CD4-positive, alpha-beta T cell treated with Interleukin-15 for 4 hours (primary cell): ENCODE data around the gene TMEM61.
"Not testable (repeated sequence)": the region's sequence is repeated elsewhere in the genome, so short reads cannot be mapped to it uniquely, and the experiment has no call there.

Experiments
- DNase-seq: peaks from one replicate; pipeline ENCODE4 v3.0.0-alpha.2; 2020; ENCODE audit warnings: low spot score

TMEM61 gene

DNA sequence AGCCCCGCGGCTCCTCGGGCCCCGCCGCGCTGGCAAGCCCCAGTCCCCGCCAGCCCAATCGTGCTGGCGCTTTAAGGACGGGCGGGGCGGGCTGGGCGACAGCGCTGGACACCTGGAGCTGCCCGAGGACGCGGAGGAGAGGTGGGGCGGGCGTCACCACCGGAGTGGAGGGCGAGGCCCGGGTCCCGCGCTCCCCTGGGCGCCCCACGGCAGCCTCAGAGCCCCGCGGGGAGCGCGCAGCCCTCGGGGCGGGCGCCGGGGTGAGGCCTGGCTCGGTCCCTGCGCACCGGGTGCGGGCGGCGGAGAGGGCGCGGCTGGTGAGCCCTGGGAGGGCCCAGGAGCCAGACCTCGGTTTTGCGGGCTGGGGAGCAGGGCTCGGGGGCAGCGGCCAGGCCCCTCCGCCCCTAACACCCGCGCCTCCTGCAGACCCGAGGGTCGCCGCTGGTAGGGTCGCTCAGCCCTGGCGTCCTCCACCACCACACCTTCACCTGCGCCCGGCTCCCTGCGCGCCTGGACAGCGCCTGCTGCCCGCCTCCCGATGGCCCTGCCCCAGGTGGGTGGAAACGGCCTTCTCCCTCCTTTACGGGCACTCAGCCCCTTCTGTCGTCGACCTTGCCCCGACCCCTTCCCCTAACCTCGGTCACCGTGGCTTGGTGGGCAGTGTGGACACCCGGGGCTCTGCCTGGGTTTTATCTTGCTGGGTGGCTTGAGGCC, at the start of gene TMEM61:
Gene TMEM61 (plus strand): TSS at position 101 of the 714 bp plus-strand sequence. CDS start 438 bp downstream, at position 539.
- no peak for DNase-seq

DNA sequence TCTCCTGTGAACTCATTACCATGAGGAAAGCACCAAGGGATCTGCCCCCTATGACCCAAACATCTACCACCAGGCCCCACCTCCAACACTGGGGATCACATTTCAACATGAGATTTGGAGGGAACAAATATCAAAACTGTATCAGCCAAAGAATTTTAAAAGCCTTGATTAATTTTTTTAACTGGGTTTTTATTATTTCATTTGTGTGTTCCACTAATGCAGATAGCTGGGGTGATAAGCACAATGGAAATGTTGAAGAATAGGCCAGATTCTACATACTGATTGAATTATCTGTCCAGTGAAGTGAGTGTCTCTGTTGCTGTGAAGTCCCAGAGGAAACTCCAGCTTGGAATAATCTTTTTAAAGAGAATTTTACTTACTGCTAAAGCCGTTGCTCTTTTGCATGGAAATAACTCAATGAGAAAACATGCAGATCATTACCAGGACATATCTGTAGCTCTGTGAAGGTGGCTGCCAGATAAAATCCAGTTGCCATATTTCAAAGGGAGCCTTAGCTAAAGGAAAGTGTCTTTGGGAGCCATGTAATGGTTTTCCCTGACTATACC, 49.1 kb upstream of the TMEM61 start:
- DNase-seq, result no peak

DNA sequence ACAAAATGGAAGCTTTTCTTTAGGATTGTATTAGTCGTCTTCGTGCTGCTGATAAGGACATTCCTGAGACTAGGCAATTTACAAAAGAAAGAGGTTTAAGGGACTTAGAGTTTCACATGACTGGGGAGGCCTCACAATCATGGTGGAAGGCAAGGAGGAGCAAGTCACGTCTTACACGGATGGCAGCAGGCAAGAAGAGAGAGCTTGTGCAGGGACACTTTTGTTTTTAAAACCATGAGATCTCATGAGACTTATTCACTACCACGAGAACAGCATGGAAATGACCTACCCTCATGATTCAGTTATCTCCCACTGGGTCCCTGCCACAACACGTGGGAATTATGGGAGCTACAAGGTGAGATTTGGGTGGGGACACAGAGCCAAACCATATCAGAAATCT, 46.3 kb upstream of the TMEM61 start:
- not testable (repeated sequence) for DNase-seq

DNA sequence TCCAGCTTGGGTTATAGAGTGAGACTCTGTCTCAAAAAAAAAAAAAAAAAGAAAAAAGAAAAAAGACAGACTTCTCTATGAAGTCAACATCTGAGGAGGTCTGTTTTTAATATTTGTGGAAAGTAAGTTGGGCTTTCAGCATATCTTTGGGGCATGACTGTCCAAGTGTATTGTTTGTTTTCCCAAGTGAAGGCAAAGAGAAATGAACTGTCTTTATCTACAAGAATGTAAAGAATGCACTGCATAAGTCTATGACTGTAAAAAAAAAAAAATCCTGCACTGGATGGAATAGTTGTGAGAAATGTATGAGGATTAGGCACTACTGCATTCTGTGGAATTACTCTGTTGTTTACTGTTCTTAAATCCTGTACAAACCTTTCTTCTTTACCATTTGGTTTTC, 45.6 kb upstream of the TMEM61 start:
- no peak for DNase-seq

DNA sequence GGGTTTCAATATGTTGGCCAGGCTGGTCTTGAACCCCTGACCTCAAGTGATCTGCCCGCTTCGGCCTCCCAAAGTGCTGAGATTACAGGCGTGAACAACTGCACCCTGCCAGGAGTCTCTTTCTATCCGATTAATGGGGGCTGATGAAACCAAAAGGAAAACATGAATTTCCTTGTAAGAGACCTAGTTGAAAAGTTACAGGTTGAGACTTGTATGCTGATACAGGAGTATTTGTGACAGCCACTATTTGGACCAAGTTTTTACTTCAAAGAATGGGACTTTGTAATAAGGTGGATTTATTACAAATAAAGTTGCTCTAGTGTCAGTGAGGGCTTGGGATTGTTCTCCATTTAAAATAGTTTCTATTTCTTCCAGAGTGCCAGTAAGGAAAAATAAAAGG, 43.6 kb upstream of the TMEM61 start:
- no peak for DNase-seq

DNA sequence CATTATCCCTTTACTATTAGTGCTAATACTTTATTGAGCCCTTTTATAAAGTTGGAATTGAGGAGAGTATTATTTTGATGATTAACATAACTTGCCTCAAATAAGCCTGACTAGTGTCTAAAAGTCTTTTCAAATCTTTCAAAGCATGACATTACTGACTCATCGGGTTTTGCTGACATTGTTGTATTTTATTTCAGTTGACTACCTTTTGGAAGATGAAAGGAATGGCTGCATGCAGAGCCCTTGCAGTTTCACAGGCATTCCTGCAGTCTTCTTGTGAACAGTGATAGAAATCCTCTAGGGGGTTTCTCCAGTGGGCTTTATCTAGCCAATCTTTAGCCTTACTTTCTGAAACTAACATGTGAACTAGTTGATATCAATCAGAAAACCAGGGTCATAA, 43.0 kb upstream of the TMEM61 start:
- no peak for DNase-seq

DNA sequence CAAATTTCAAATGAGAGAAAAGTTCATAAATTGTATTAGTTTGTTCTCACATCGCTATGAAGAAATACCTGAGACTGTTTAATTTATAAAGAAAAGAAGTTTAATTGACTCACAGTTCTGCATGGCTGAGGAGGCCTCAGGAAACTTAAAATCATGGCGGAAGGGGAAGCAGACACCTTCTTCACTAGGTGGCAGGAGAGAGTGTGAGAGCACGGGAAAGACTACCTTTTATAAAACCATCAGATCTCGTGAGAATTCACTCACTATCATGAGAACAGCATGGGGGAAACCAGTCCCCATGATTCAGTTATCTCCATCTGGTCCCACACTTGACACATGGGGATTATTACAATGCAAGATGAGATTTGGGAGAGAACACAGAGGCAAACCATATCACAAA, 41.5 kb upstream of the TMEM61 start:
- not testable (repeated sequence) for DNase-seq

DNA sequence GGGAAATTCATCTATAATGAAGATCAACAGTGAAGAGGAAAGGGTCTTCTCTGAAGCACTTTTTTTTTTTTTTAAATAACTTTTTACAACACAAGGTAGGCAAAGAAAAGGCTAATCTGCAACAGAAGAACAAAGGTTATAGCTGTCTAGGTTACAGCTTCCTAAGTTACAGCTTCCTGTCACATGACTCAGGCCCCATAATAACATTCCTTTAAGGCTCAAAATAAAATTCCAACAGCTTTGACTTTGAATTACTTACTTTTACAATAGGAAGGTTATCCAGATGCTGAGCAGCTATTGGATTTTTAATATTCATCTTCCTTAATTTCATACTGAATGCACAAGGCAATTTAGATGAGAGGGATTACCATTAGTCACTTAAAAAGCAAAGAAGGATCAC, 40.4 kb upstream of the TMEM61 start:
- no peak for DNase-seq

DNA sequence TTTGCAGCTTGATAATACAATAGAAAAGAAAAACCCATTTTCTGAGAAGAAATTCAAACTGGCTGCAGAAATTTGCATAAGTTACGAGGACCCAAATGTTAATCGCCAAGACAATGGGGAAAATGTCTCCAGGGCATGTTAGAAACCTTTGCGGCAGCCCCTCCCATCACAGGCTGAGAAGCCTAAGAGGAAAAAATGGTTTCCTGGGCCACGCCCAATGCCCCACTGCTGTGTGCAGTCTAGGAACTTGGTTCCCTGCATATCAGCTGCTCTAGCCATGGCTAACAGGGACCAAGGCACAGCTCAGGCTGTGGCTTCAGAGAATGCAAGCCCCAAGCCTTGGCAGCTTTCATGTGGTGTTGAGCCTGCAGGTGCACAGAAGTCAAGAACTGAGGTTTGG, 37.5 kb upstream of the TMEM61 start:
- no peak for DNase-seq

DNA sequence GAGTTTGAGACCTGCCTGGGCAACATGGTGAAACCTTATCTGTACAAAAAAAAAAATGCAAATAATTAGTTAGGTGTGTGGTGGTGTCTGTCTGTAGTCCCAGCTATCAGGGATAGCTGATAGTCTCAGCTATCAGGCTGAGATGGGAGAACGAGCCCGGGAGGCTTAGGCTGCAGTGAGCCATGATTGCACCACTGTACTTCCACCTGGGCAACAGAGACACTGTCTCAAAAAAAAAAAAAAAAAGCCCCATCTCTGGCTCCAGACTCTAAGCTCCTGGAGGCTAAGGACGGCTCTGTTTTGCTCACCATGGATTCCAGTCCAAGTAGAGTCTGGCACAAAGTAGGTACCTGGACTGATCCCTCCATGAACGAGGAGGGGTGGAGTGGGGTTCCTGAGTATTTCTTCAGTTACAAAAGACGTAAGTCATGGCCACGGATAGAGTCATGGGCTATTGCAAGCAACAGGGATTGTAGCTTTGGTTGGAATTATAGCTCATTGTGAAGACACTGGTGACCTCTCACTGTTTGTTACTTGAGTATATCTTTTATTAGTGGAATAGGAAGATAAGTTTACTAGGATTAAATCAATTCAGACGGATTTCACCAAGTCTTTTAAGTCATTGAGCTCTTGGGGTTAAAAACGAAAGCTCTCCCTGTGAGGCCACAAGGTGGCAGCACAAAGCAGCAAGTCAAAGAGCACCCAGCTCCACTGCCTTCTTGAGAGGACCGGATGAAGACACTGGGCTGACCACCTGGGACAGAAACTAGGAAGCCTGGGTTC, 35.6 kb upstream of the TMEM61 start:
- DNase-seq, result peak; percentile 66

DNA sequence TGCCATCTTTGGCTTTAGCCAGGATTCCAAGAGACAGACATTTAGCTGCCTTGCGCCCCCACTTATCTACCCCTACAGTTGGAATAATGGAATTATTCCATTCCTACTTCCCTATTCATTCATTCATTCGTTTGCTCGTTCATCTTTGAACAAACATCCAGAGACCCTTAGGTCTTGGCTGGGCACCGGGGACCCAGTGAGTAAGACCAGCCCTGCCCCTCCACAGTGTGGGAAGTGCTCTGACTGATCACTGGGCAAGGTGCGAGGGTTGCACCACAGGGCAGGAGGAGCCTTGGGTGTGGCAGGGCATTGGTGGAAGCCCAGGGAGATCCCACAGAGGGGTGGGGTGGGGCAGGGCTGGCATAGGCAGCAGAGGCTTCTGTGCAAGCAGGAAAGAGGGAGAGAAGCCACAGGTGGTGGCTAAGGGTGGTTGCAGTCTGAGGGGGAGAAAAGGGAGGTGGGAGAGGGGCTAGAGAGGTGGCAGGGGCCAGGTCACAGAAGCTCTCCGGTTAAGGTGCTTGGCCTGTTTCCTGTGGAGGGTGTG, 35.0 kb upstream of the TMEM61 start:
- no peak for DNase-seq

DNA sequence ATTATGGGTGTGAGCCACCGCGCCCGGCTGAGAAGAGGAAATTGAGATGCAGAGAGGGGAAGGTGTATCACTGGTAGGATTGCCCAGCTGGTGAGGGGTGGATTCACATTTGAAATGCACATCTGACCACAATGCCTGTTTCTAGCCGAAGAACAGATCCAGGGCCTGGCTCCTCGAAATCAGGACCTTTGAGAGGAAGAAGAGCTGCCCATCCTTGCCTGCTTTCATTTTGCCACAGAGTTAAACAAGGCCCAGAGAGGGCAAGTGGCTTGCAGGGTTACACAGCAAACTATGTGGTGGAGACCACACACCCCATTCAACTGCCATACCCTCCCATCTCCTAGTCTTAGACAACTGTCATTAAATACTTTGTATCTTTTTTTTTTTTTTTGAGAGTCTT, 32.9 kb upstream of the TMEM61 start:
- no peak for DNase-seq

DNA sequence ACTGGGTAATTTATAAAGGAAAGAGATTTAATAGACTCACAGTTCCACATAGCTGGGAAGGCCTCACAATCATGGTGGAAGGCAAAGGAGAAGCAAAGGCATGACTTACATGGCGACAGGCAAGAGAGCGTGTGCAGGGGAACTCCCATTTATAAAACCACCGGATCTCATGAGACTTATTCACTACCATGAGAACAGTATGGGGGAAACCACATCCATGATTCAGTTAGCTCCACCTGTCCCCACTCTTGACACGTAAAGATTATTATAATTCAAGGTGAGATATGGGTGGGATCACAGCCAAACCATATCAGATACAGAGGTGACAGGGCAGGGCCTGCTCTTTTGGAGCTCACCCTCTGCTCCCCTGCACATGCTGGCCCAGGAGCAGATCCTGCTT, 31.4 kb upstream of the TMEM61 start:
- DNase-seq, result no peak

DNA sequence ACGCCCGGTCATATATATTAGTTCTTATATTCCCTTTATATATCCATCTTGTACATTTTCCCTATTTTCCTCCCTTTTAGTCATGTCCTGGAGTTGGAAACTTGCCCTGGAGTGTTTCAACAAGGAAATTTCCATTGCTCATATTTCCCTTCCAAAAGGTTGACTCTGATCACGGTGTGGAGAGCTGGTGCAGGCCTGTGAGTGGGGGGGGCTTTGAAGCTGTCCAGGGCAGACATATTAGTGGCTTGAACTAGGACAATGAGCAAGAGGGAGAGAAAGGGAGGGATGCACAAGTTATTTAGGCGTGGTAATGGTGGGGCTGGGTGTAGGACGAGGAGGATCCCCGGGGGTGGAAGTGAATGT, 30.4 kb upstream of the TMEM61 start:
- DNase-seq, result no peak

DNA sequence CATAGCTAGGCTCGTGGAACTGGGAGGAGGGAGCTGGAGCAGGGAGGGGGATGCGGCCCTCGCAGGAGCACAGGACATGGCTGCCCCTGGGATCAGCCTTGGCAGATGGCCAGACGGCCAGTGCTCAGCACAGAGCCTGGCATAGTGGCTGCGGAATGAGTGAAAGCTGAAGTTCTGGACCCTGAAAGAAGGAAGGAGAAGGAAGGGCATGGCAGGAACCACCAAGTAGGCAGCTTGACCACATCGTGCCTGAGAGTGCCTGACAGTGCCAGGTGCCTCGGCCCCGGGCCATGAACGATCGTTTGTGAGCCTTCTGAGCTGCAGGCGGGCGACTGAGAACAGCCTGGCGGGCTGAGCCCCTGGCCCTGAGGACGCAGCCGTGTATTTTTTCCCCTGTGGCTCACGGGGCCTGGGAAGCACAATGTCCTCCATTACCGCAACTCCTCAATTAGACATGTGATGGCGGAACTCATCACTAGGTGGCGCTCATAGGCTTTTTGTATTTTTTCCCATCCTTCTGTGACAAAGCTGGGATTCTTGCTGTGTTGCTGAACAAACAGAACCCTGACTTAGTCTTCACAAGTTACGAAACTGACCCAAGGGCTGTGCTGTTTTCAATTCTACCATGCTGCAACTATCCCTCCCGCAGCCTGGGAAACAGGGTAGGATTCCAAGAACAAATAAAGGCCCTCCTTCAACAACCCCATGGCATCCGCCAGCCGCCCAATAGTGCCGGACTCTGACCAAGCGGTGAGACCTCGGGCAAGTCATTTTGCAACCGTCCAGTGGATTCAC, 29.9 kb upstream of the TMEM61 start:
- peak; percentile 55 for DNase-seq

DNA sequence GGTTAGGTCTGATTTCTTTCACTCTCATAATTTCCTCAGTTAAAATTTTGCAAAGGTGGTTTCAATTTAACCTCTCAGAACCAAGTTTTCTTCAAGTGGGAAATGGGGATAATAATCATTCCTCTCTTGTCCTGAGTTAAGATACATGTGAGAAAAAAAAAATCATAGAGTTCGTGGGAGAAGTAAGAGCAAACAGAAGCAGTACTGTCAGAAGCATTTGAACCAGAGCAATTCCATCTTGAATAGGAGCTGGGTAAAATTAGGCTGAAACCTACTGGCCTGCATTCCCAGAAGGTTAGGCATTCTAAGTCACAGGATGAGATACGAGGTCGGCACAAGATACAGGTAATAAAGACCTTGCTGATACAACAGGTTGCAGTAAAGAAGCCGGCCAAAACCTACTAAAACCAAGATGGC, 28.6 kb upstream of the TMEM61 start:
- DNase-seq, result no peak

DNA sequence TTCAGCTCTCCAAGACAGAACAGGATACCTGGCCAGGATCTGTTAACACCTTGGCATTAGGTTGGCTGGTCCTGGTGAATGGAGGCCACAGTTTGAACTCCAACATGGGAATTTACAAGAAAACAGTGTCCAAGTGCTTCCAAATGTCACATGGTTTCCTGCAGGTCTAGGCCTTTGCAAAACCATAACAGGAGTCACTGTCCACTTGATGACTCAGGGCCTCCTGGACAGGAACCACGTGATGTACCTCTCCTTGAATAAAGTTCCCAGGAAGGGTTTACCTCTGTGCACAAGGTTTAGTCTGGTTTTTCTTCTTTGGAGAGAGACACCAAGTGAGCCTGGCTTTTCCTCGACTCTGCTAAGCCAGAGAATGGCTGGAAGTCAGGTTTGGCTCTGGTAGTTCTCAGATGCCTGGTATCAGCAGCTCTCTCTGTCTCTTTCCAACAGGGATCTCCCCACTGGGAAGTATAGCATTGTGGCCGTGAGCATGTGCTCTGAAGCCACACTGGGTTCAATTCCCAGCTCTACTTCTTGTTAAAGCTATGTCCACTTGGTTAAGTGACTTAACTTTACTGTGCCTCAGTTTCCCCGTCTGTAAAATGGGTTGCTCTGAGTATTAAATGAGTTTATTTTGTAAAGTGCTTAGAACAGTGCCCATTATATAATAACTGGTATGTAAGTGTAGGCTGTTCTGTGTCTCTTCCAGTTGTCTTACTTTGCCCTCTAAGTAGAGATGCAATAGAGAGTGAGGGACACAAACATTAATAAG, 27.3 kb upstream of the TMEM61 start:
- no peak for DNase-seq

DNA sequence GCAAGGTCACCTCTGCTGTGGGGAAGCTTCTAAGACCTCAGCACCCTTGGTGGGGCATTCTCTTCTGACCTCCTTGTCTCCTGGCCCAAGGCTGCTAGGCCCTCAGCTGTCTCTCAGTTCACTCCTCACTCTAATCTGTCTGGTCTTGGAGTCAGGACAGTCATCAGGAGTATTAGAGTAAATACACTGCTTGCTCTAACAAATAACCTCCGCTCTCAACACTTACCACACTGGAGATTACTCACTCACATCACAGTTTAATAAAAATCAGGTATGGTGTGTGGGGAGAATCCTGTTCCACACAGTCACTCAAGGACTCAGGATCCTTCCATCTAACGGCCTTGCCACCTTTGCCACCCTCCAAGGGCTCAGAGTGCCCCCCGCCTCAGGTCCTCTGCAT, 26.6 kb upstream of the TMEM61 start:
- DNase-seq, result no peak

DNA sequence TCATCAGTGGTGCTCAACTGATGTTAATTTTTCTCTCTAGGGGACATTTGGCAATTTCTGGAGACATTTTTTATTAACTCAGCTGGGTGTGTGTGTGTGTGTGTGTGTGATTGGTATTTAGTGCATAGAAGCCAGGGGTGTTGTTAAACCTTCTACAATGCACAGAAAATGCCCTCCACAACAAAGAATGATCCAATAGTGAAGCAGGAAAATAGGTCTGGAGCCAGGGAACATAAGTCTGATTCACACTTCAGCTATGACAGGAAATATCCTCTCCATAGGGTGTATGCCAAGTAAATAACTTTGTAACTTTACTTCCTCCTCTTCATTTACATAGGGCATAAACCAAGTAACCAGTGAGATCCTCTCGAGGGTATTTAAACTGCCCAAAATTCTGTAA, 25.1 kb upstream of the TMEM61 start:
- DNase-seq, result no peak

DNA sequence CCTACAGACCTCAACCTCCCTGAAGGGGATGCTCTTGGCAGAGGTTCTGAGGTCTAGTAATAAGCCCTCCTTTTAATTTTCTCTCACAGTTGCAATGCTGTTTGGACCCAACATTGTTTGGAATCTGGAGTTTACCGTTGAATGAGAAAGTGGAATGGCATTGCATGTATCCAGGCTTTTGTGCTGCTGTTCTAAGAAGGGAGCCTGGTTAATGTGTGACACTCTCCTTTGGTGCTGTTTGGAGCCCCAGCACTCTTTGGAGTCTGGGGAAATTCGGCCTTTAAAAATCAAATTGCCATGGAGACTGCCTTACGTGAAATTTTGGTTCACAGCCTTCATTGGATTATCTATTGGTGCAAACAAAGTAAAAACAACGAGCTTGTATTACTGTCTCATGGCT, 23.7 kb upstream of the TMEM61 start:
- DNase-seq, result no peak

DNA sequence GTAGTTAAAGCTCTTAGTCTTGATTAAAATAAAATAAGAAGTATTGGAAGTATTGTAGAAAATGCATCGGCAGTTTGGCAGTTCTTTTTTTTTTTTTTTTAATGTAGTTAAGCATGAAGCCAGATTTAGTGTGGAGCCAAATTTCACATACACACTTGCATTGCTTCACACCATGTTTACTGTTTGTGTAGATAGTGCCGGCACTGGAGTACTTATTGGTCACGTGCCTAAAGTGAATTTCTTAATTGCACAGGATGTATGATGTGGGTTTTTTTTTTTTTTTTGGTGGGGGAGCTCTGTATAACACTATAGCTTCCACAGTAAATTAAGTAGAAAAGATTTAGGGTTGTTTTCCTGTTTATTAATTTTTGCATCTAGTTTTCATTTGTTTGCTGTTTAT, 21.2 kb upstream of the TMEM61 start:
- no peak for DNase-seq
